GM19395 (cell line): ENCODE measurements around the gene SELENON.
A peak's percentile ranks its signal among the peaks of the same experiment; 100 is the strongest.

ENCODE experiments used
- ATAC-seq: cut with Tn5 transposase; IDR thresholded peaks from one replicate; pipeline ENCODE4 v1.9.1; 2021; ENCODE audit warnings: mild to moderate bottlenecking, moderate library complexity; ENCODE audit not compliant: unreplicated experiment

SELENON gene

GRCh38 chr1:25790472-25790871 is 9.5 kb upstream of the SELENON start:
- ATAC-seq, result no peak

- no peak for ATAC-seq
Observed at GRCh38 chr1:25792115-25792514, 7.9 kb upstream of the SELENON start.

- ATAC-seq, result no peak
Observed at GRCh38 chr1:25793585-25794170, 6.3 kb upstream of the SELENON start.

- no peak for ATAC-seq
Observed at GRCh38 chr1:25794325-25794724, 5.7 kb upstream of the SELENON start.

- ATAC-seq, result no peak
Observed at GRCh38 chr1:25795211-25795610, 4.8 kb upstream of the SELENON start.

GRCh38 chr1:25795946-25796810 is 3.8 kb upstream of the SELENON start:
- ATAC-seq, result no peak

- no peak for ATAC-seq
Observed at GRCh38 chr1:25796811-25797458, 3.1 kb upstream of the SELENON start.

GRCh38 chr1:25797939-25798338 is 2.1 kb upstream of the SELENON start:
- no peak for ATAC-seq

GRCh38 chr1:25798666-25799351 is 1.2 kb upstream of the SELENON start:
- no peak for ATAC-seq

GRCh38 chr1:25799352-25799934 is 550 bp upstream of the SELENON start:
- no peak for ATAC-seq

- ATAC-seq, result no peak
Observed at GRCh38 chr1:25800703-25801377, 847 bp downstream of the SELENON start.

- peak; percentile 50 for ATAC-seq
Observed at GRCh38 chr1:25802915-25803314, 2.9 kb downstream of the SELENON start.

GRCh38 chr1:25803368-25803767 is 3.4 kb downstream of the SELENON start:
- ATAC-seq, result no peak

GRCh38 chr1:25804244-25804963 is 4.4 kb downstream of the SELENON start:
- ATAC-seq, result no peak

GRCh38 chr1:25804964-25805862 is 5.2 kb downstream of the SELENON start:
- ATAC-seq, result no peak

GRCh38 chr1:25805863-25806225 is 5.9 kb downstream of the SELENON start:
- ATAC-seq, result no peak

GRCh38 chr1:25806418-25806817 is 6.4 kb downstream of the SELENON start:
- no peak for ATAC-seq

GRCh38 chr1:25807480-25808390 is 7.7 kb downstream of the SELENON start:
- ATAC-seq, result no peak
